ENCODE results near the gene NOL4. TPM values are rescaled to one million over a fixed set of nuclear protein-coding genes. Genes with fewer than 3 reads are reported as not detected.

The NOL4 gene
- total RNA-seq, 1 experiment from 2014 or later: 0.74 TPM

DNA sequence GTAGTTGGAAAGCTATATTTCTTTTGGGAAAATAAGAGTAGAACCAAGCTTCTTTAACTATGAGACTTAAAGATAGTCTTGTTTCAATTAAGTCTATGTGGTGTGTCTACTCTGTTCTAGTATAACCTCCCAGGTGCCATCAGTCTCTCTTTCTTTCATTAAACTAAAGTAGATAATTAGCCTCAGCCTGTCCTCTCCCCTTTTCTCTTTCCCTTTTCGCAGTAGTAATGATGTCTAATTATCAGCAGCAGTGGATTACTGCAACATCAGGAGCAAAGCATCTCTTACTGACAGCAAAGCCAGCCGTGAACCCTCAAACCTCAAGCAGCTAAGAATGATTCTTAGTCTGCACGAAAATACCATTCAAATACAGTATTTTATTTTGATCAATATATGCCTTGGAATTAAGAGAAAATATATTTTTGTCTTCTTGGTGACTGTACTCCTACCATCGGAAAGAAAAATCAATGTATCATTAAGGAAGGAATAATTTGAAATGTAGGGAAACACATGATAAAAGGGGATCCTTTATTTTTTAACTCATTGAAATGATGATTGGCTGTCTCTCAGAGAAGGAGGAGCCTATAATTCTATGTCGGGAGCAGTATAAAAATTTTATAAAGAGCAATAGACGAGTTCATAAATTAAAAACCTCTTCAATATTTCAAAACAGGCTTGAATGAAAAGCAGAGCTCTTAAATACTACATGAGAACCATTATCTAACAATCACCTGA lies 4.5 kb downstream of the NOL4 start:
- DNase-seq: no peak
- Histone ChIP-seq H4K20me1 (ENCODE audit: control insufficient read depth, insufficient read depth, insufficient read length) (no peaks in the 10 kb centered on the region), H2BK12ac (ENCODE audit: insufficient read length, low read depth, low read length) (no peak overlapping the region), H2AK5ac (ENCODE audit: insufficient read length, low read length) (no peak overlapping the region), H3K79me2 (ENCODE audit: insufficient read depth, low read length) (no peaks in the 10 kb centered on the region), H4K91ac (ENCODE audit: insufficient read length, low read depth, low read length) (no peak overlapping the region), H3K9ac (ENCODE audit: extremely low read depth, insufficient read length, low read length) (no peak overlapping the region), H3K4me2 (ENCODE audit: insufficient read depth, insufficient read length, low read length) (no peak overlapping the region), H3K79me1 (ENCODE audit: insufficient read depth, low read depth, low read length, poor library complexity, severe bottlenecking) (no peaks in the 10 kb centered on the region), H2AFZ (ENCODE audit: low read length) (no peak overlapping the region), H4K8ac (replicated peaks; ENCODE audit: insufficient read length, low read depth, low read length) (no peak overlapping the region), H3K56ac (ENCODE audit: insufficient read length, low read depth, low read length) (no peak overlapping the region), H2BK5ac (ENCODE audit: insufficient read length, low read length) (no peak overlapping the region), H3K9me3 (ENCODE audit: control insufficient read depth, low read depth, low read length) (no peaks in the 10 kb centered on the region), H3K18ac (ENCODE audit: insufficient read length, low read depth, low read length) (no peak overlapping the region), H3T11ph (ENCODE audit: low read length) (no peak overlapping the region), H3K4ac (ENCODE audit: low read depth, low read length) (no peak overlapping the region), H3K27me3 (ENCODE audit: insufficient read depth, low read length) (peaks cover 13% of the 10 kb centered on the region), H4K5ac (ENCODE audit: insufficient read length, low read depth, low read length) (no peak overlapping the region), H2BK20ac (ENCODE audit: low read depth, low read length, poor library complexity, severe bottlenecking) (no peak overlapping the region), H3K23me2 (ENCODE audit: insufficient read length, low read depth, low read length, poor library complexity, severe bottlenecking) (peaks cover 25% of the 10 kb centered on the region), H2BK15ac (ENCODE audit: low read depth, low read length) (no peak overlapping the region), H2BK120ac (ENCODE audit: low read depth, low read length, poor library complexity, severe bottlenecking) (no peak overlapping the region), H3K27ac (ENCODE audit: insufficient read length, low read depth, low read length) (no peak overlapping the region), H3K4me1 (ENCODE audit: insufficient read depth, low read length) (no peaks in the 10 kb centered on the region), H3K14ac (ENCODE audit: insufficient read depth, low read length) (no peak overlapping the region), H3K23ac (ENCODE audit: insufficient read length, low read depth, low read length) (no peak overlapping the region)
- no CpG with 5 or more reads among the region's 6 CpGs for WGBS (ENCODE audit: extremely low coverage, insufficient read length, low lambda C conversion rate)
- TF ChIP-seq, protein P1, sequence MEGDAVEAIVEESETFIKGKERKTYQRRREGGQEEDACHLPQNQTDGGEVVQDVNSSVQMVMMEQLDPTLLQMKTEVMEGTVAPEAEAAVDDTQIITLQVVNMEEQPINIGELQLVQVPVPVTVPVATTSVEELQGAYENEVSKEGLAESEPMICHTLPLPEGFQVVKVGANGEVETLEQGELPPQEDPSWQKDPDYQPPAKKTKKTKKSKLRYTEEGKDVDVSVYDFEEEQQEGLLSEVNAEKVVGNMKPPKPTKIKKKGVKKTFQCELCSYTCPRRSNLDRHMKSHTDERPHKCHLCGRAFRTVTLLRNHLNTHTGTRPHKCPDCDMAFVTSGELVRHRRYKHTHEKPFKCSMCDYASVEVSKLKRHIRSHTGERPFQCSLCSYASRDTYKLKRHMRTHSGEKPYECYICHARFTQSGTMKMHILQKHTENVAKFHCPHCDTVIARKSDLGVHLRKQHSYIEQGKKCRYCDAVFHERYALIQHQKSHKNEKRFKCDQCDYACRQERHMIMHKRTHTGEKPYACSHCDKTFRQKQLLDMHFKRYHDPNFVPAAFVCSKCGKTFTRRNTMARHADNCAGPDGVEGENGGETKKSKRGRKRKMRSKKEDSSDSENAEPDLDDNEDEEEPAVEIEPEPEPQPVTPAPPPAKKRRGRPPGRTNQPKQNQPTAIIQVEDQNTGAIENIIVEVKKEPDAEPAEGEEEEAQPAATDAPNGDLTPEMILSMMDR (conservative IDR thresholded peaks at IDR 0.05): no peak
- Mint-ChIP-seq H3K4me3 (no peak overlapping the region), H3K9me3 (no peaks in the 10 kb centered on the region), H3K4me1 (peaks cover 16 to 20% of the 10 kb centered on the region in 2 experiments), H3K27ac (no peak overlapping the region), H3K27me3 (ENCODE audit: low read depth) (peaks cover 65% of the 10 kb centered on the region), H3K36me3 (ENCODE audit: insufficient read depth in 1 of 3, low read depth in 3 of 3) (no peaks in the 10 kb centered on the region)
